ENCODE measurements around the gene TRIM9.

Gene TRIM9

GRCh38 chr14:51056421-51056820 is 38.5 kb downstream of the TRIM9 start:
- DNase-seq (ENCODE audit: low spot score), result no peak

- no peak for DNase-seq (ENCODE audit: low spot score)
Observed at GRCh38 chr14:51053157-51053556, 41.7 kb downstream of the TRIM9 start.

- DNase-seq (ENCODE audit: low spot score), result no peak
Observed at GRCh38 chr14:51044961-51045360, 49.9 kb downstream of the TRIM9 start.

- DNase-seq (ENCODE audit: low spot score), result no peak
Observed at GRCh38 chr14:51041883-51042282, 53.0 kb downstream of the TRIM9 start.

GRCh38 chr14:51041108-51041531 is 53.8 kb downstream of the TRIM9 start:
- DNase-seq (ENCODE audit: low spot score), result no peak

GRCh38 chr14:51039252-51039651 is 55.7 kb downstream of the TRIM9 start:
- DNase-seq (ENCODE audit: low spot score), result no peak

- no peak for DNase-seq (ENCODE audit: low spot score)
Observed at GRCh38 chr14:51035611-51036192, 59.2 kb downstream of the TRIM9 start.

GRCh38 chr14:51028851-51029754 is 65.8 kb downstream of the TRIM9 start:
- no peak for DNase-seq (ENCODE audit: low spot score)

- DNase-seq (ENCODE audit: low spot score), result no peak
Observed at GRCh38 chr14:51028361-51028760, 66.5 kb downstream of the TRIM9 start.

GRCh38 chr14:51024377-51024776 is 70.5 kb downstream of the TRIM9 start:
- DNase-seq (ENCODE audit: low spot score), result no peak

GRCh38 chr14:51023964-51024363 is 70.9 kb downstream of the TRIM9 start:
- DNase-seq (ENCODE audit: low spot score), result no peak

GRCh38 chr14:51022769-51023168 is 72.1 kb downstream of the TRIM9 start:
- no peak for DNase-seq (ENCODE audit: low spot score)

GRCh38 chr14:51020024-51020710 is 74.7 kb downstream of the TRIM9 start:
- no peak for DNase-seq (ENCODE audit: low spot score)

GRCh38 chr14:51019089-51019488 is 75.8 kb downstream of the TRIM9 start:
- DNase-seq (ENCODE audit: low spot score), result no peak

GRCh38 chr14:51018521-51018920 is 76.4 kb downstream of the TRIM9 start:
- DNase-seq (ENCODE audit: low spot score), result no peak

- no peak for DNase-seq (ENCODE audit: low spot score)
Observed at GRCh38 chr14:51014625-51015024, 80.3 kb downstream of the TRIM9 start.

- no peak for DNase-seq (ENCODE audit: low spot score)
Observed at GRCh38 chr14:51014086-51014485, 80.8 kb downstream of the TRIM9 start.

- no peak for DNase-seq (ENCODE audit: low spot score)
Observed at GRCh38 chr14:51012055-51012454, 82.8 kb downstream of the TRIM9 start.

- no peak for DNase-seq (ENCODE audit: low spot score)
Observed at GRCh38 chr14:51008446-51008845, 86.5 kb downstream of the TRIM9 start.

GRCh38 chr14:51006781-51007211 is 88.1 kb downstream of the TRIM9 start:
- no peak for DNase-seq (ENCODE audit: low spot score)

GRCh38 chr14:51006324-51006723 is 88.6 kb downstream of the TRIM9 start:
- no peak for DNase-seq (ENCODE audit: low spot score)

- no peak for DNase-seq (ENCODE audit: low spot score)
Observed at GRCh38 chr14:51004801-51005526, 89.9 kb downstream of the TRIM9 start.

Measured in hematopoietic multipotent progenitor cell treated with erythropoietin and hydrocortisone succinate and interleukin-3 and kit ligand, for 15 days (in vitro differentiated cells).